GM21390 (cell line): ENCODE measurements around the gene TP53.

ENCODE experiments used
- ATAC-seq: cut with Tn5 transposase; IDR thresholded peaks from one replicate; pipeline ENCODE4 v1.9.1; 2021; ENCODE audit not compliant: unreplicated experiment

The TP53 gene

GRCh38 chr17:7687072-7687907, at the start of gene TP53:
TSS of gene TP53 (minus strand) at chr17:7687490. CDS start at chr17:7676594, 10,896 bp downstream.
- no peak for ATAC-seq

GRCh38 chr17:7732981-7733539, 45.8 kb upstream of the TP53 start:
- ATAC-seq = no peak

GRCh38 chr17:7729816-7730215, 42.5 kb upstream of the TP53 start:
- no peak for ATAC-seq

GRCh38 chr17:7727886-7728285, 40.6 kb upstream of the TP53 start:
- ATAC-seq = no peak

- ATAC-seq = no peak
Observed at GRCh38 chr17:7721612-7722011, 34.3 kb upstream of the TP53 start.

GRCh38 chr17:7720125-7720524, 32.8 kb upstream of the TP53 start:
- no peak for ATAC-seq

- no peak for ATAC-seq
Observed at GRCh38 chr17:7719661-7720060, 32.4 kb upstream of the TP53 start.

GRCh38 chr17:7717756-7718350, 30.6 kb upstream of the TP53 start:
- no peak for ATAC-seq

GRCh38 chr17:7716901-7717755, 29.8 kb upstream of the TP53 start, which contains the start of gene DNAH2:
TSS of gene DNAH2 (plus strand) at chr17:7717744. CDS start at chr17:7719735, 1,991 bp downstream.
- ATAC-seq = no peak

- ATAC-seq = no peak
Observed at GRCh38 chr17:7715936-7716886, 28.9 kb upstream of the TP53 start.

- ATAC-seq = no peak
Observed at GRCh38 chr17:7714721-7715594, 27.7 kb upstream of the TP53 start.

GRCh38 chr17:7713782-7714181, 26.5 kb upstream of the TP53 start:
- ATAC-seq = no peak

GRCh38 chr17:7712111-7712771, 25.0 kb upstream of the TP53 start:
- ATAC-seq = no peak

GRCh38 chr17:7711051-7711755, 23.9 kb upstream of the TP53 start:
- no peak for ATAC-seq

- ATAC-seq = no peak
Observed at GRCh38 chr17:7710301-7710700, 23.0 kb upstream of the TP53 start.

GRCh38 chr17:7709031-7709430, 21.7 kb upstream of the TP53 start:
- ATAC-seq = no peak

- ATAC-seq = no peak
Observed at GRCh38 chr17:7707858-7708750, 20.8 kb upstream of the TP53 start.
